Measurements from ENCODE around the gene FIS1.
"Not testable (repeated sequence)": the region's sequence is repeated elsewhere in the genome, so short reads cannot be mapped to it uniquely, and the experiment has no call there.

The FIS1 gene

GRCh38 chr7:101207459-101207858 is 37.4 kb downstream of the FIS1 start:
- Histone ChIP-seq H3K36me3 (ENCODE audit: control insufficient read depth in 4 of 4, insufficient read depth in 4 of 4, low read length in 3 of 4) (peaks cover 0 to 47% (median 25%) of the 10 kb centered on the region in 4 experiments), H3K27ac (ENCODE audit: insufficient read depth in 1 of 2, low read depth in 1 of 2, low read length in 2 of 2, poor library complexity in 1 of 2, severe bottlenecking in 2 of 2) (no peak overlapping the region), H3K4me1 (ENCODE audit: control extremely low read depth in 1 of 4, control insufficient read depth in 4 of 4, insufficient read depth in 4 of 4, low read length in 3 of 4) (no peaks in the 10 kb centered on the region), H3K27me3 (replicated peaks in 2 of 5; ENCODE audit: control insufficient read depth in 4 of 5, insufficient read depth in 5 of 5, low read length in 4 of 5) (peaks cover 0 to 23% (median 8%) of the 10 kb centered on the region in 5 experiments), H3K4me3 (ENCODE audit: control insufficient read depth in 1 of 7, extremely low read depth in 1 of 7, insufficient read depth in 4 of 7, low read depth in 2 of 7, low read length in 6 of 7) (no peak overlapping the region), H3K9me3 (ENCODE audit: control extremely low read depth in 1 of 5, control insufficient read depth in 4 of 5, insufficient read depth in 2 of 5, low read depth in 1 of 5, low read length in 4 of 5) (no peaks in the 10 kb centered on the region)
- CTCF ChIA-PET: interaction anchor here (0.8 to 1.5 kb wide), 4 partner anchors 13 to 63 kb away, joined by 3 to 5 read pairs (median 3); no protein-coding TSS in a partner anchor
- POLR2A ChIA-PET: no interaction called here
- DNase-seq: no peak
- WGBS (ENCODE audit: insufficient coverage): 93% methylated on average over 17 of the region's 17 CpGs

GRCh38 chr7:101206665-101207042 is 38.2 kb downstream of the FIS1 start:
- POLR2A ChIA-PET: no interaction called here
- Histone ChIP-seq H3K27ac (ENCODE audit: insufficient read depth in 1 of 2, low read depth in 1 of 2, low read length in 2 of 2, poor library complexity in 1 of 2, severe bottlenecking in 2 of 2) (no peak overlapping the region), H3K27me3 (replicated peaks in 2 of 5; ENCODE audit: control insufficient read depth in 4 of 5, insufficient read depth in 5 of 5, low read length in 4 of 5) (peaks cover 0 to 31% (median 14%) of the 10 kb centered on the region in 5 experiments), H3K9me3 (ENCODE audit: control extremely low read depth in 1 of 5, control insufficient read depth in 4 of 5, insufficient read depth in 2 of 5, low read depth in 1 of 5, low read length in 4 of 5) (no peaks in the 10 kb centered on the region), H3K4me1 (ENCODE audit: control extremely low read depth in 1 of 4, control insufficient read depth in 4 of 4, insufficient read depth in 4 of 4, low read length in 3 of 4) (peaks cover 0 to 6% (median 5%) of the 10 kb centered on the region in 4 experiments), H3K36me3 (ENCODE audit: control insufficient read depth in 4 of 4, insufficient read depth in 4 of 4, low read length in 3 of 4) (peaks cover 0 to 42% (median 21%) of the 10 kb centered on the region in 4 experiments), H3K4me3 (ENCODE audit: control insufficient read depth in 1 of 7, extremely low read depth in 1 of 7, insufficient read depth in 4 of 7, low read depth in 2 of 7, low read length in 6 of 7) (no peak overlapping the region)
- DNase-seq: no peak
- CTCF ChIA-PET: interaction anchor here (0.8 to 1.5 kb wide), 2 partner anchors 12 to 14 kb away, joined by 3 to 5 read pairs; no protein-coding TSS in a partner anchor
- WGBS (ENCODE audit: insufficient coverage): 94% methylated on average over 13 of the region's 19 CpGs

GRCh38 chr7:101205901-101206664 is 38.8 kb downstream of the FIS1 start:
- Histone ChIP-seq H3K36me3 (ENCODE audit: control insufficient read depth in 4 of 4, insufficient read depth in 4 of 4, low read length in 3 of 4) (peaks cover 0 to 36% (median 17%) of the 10 kb centered on the region in 4 experiments), H3K4me1 (ENCODE audit: control extremely low read depth in 1 of 4, control insufficient read depth in 4 of 4, insufficient read depth in 4 of 4, low read length in 3 of 4) (peaks cover 0 to 8% (median 6%) of the 10 kb centered on the region in 4 experiments), H3K4me3 (ENCODE audit: control insufficient read depth in 1 of 7, extremely low read depth in 1 of 7, insufficient read depth in 4 of 7, low read depth in 2 of 7, low read length in 6 of 7) (no peak overlapping the region), H3K27me3 (replicated peaks in 2 of 5; ENCODE audit: control insufficient read depth in 4 of 5, insufficient read depth in 5 of 5, low read length in 4 of 5) (peaks cover 0 to 36% (median 14%) of the 10 kb centered on the region in 5 experiments), H3K27ac (ENCODE audit: insufficient read depth in 1 of 2, low read depth in 1 of 2, low read length in 2 of 2, poor library complexity in 1 of 2, severe bottlenecking in 2 of 2) (no peak overlapping the region), H3K9me3 (ENCODE audit: control extremely low read depth in 1 of 5, control insufficient read depth in 4 of 5, insufficient read depth in 2 of 5, low read depth in 1 of 5, low read length in 4 of 5) (no peaks in the 10 kb centered on the region)
- ChIA-PET POLR2A (no interaction called here), CTCF (interaction anchor here (1.5 kb wide), 1 partner anchor 13 kb away, joined by 5 read pairs; no protein-coding TSS in a partner anchor)
- 90% methylated on average over 27 of the region's 32 CpGs for WGBS (ENCODE audit: insufficient coverage)
- DNase-seq: no peak

GRCh38 chr7:101203740-101204738 is 40.8 kb downstream of the FIS1 start:
- not testable (repeated sequence) for H3K4me1 ChIP-seq (ENCODE audit: control extremely low read depth in 1 of 4, control insufficient read depth in 4 of 4, insufficient read depth in 4 of 4, low read length in 3 of 4); H3K27ac ChIP-seq (ENCODE audit: insufficient read depth in 1 of 2, low read depth in 1 of 2, low read length in 2 of 2, poor library complexity in 1 of 2, severe bottlenecking in 2 of 2); DNase-seq; H3K4me3 ChIP-seq (ENCODE audit: control insufficient read depth in 1 of 7, extremely low read depth in 1 of 7, insufficient read depth in 4 of 7, low read depth in 2 of 7, low read length in 6 of 7); H3K9me3 ChIP-seq (ENCODE audit: control extremely low read depth in 1 of 5, control insufficient read depth in 4 of 5, insufficient read depth in 2 of 5, low read depth in 1 of 5, low read length in 4 of 5)
- 84% methylated on average over 16 of the region's 22 CpGs for WGBS (ENCODE audit: insufficient coverage)
- CTCF ChIA-PET: interaction anchor here (0.9 to 1.6 kb wide), 5 partner anchors 9 to 40 kb away, joined by 3 to 4 read pairs (median 3); partner anchors contain the start of genes PLOD3 and ZNHIT1
- peaks cover 0 to 53% (median 22%) of the 10 kb centered on the region in 5 experiments for H3K27me3 ChIP-seq (replicated peaks in 2 of 5; ENCODE audit: control insufficient read depth in 4 of 5, insufficient read depth in 5 of 5, low read length in 4 of 5)
- H3K36me3 ChIP-seq (ENCODE audit: control insufficient read depth in 4 of 4, insufficient read depth in 4 of 4, low read length in 3 of 4): peaks cover 0 to 21% (median 8%) of the 10 kb centered on the region in 4 experiments
- POLR2A ChIA-PET: interaction anchor here (0.5 kb wide), 1 partner anchor 60 kb away, joined by 3 read pairs; no protein-coding TSS in a partner anchor

- peaks cover 0 to 64% (median 22%) of the 10 kb centered on the region in 5 experiments for H3K27me3 ChIP-seq (replicated peaks in 2 of 5; ENCODE audit: control insufficient read depth in 4 of 5, insufficient read depth in 5 of 5, low read length in 4 of 5)
- H3K27ac ChIP-seq (ENCODE audit: insufficient read depth in 1 of 2, low read depth in 1 of 2, low read length in 2 of 2, poor library complexity in 1 of 2, severe bottlenecking in 2 of 2): no peak overlapping the region
- no peak for DNase-seq
- peaks cover 0 to 10% (median 5%) of the 10 kb centered on the region in 4 experiments for H3K36me3 ChIP-seq (ENCODE audit: control insufficient read depth in 4 of 4, insufficient read depth in 4 of 4, low read length in 3 of 4)
- POLR2A ChIA-PET: no interaction called here
- WGBS (ENCODE audit: insufficient coverage): 96% methylated on average over 5 of the region's 5 CpGs
- peaks cover 0 to 8% (median 6%) of the 10 kb centered on the region in 4 experiments for H3K4me1 ChIP-seq (ENCODE audit: control extremely low read depth in 1 of 4, control insufficient read depth in 4 of 4, insufficient read depth in 4 of 4, low read length in 3 of 4)
- H3K9me3 ChIP-seq (ENCODE audit: control extremely low read depth in 1 of 5, control insufficient read depth in 4 of 5, insufficient read depth in 2 of 5, low read depth in 1 of 5, low read length in 4 of 5): no peaks in the 10 kb centered on the region
- H3K4me3 ChIP-seq (ENCODE audit: control insufficient read depth in 1 of 7, extremely low read depth in 1 of 7, insufficient read depth in 4 of 7, low read depth in 2 of 7, low read length in 6 of 7): no peak overlapping the region
- CTCF ChIA-PET: interaction anchor here (1.0 to 1.8 kb wide), 4 partner anchors 9 to 59 kb away, joined by 3 to 6 read pairs (median 4); partner anchors contain the start of genes PLOD3 and ZNHIT1
Observed at GRCh38 chr7:101202603-101202918, 42.3 kb downstream of the FIS1 start.

- peaks cover 0 to 64% (median 22%) of the 10 kb centered on the region in 5 experiments for H3K27me3 ChIP-seq (replicated peaks in 2 of 5; ENCODE audit: control insufficient read depth in 4 of 5, insufficient read depth in 5 of 5, low read length in 4 of 5)
- POLR2A ChIA-PET: interaction anchor here (0.7 kb wide), 1 partner anchor 197 kb away, joined by 4 read pairs; no protein-coding TSS in a partner anchor
- peak overlapping the region in 4 of 7 experiments; percentile 29 to 60 (median 40) for H3K4me3 ChIP-seq (ENCODE audit: control insufficient read depth in 1 of 7, extremely low read depth in 1 of 7, insufficient read depth in 4 of 7, low read depth in 2 of 7, low read length in 6 of 7)
- CTCF ChIA-PET: interaction anchor here (1.0 to 1.8 kb wide), 4 partner anchors 10 to 58 kb away, joined by 3 to 6 read pairs (median 4); partner anchors contain the start of genes PLOD3 and ZNHIT1
- H3K4me1 ChIP-seq (ENCODE audit: control extremely low read depth in 1 of 4, control insufficient read depth in 4 of 4, insufficient read depth in 4 of 4, low read length in 3 of 4): peaks cover 0 to 8% (median 6%) of the 10 kb centered on the region in 4 experiments
- 10% methylated on average over 67 of the region's 75 CpGs for WGBS (ENCODE audit: insufficient coverage)
- DNase-seq: peak in 2 of 3 donors; percentile 35 to 50
- H3K36me3 ChIP-seq (ENCODE audit: control insufficient read depth in 4 of 4, insufficient read depth in 4 of 4, low read length in 3 of 4): peaks cover 0 to 10% (median 5%) of the 10 kb centered on the region in 4 experiments
- H3K9me3 ChIP-seq (ENCODE audit: control extremely low read depth in 1 of 5, control insufficient read depth in 4 of 5, insufficient read depth in 2 of 5, low read depth in 1 of 5, low read length in 4 of 5): no peaks in the 10 kb centered on the region
- no peak overlapping the region for H3K27ac ChIP-seq (ENCODE audit: insufficient read depth in 1 of 2, low read depth in 1 of 2, low read length in 2 of 2, poor library complexity in 1 of 2, severe bottlenecking in 2 of 2)
Observed at GRCh38 chr7:101201695-101202602, 42.9 kb downstream of the FIS1 start.
